H4 (cell line): ENCODE results near the gene PRRT2. TPM values are rescaled to one million over a fixed set of nuclear protein-coding genes. Genes with fewer than 3 reads are reported as not detected.

ENCODE experiments used
- DNase-seq: peaks from one replicate; pipeline ENCODE4 v3.0.0-alpha.2; 2015; ENCODE audit warnings: low spot score
- total RNA-seq: library from RNA; depleted of rRNA; stranded (reverse); fragments of >200 nt; shearing (Covaris generic); gene quantifications from 2 replicates; pipeline ENCODE4 v1.2.3, GENCODE V29; 2014

PRRT2 gene
- total RNA-seq, 1 experiment from 2014 or later: 1.0 TPM

DNA sequence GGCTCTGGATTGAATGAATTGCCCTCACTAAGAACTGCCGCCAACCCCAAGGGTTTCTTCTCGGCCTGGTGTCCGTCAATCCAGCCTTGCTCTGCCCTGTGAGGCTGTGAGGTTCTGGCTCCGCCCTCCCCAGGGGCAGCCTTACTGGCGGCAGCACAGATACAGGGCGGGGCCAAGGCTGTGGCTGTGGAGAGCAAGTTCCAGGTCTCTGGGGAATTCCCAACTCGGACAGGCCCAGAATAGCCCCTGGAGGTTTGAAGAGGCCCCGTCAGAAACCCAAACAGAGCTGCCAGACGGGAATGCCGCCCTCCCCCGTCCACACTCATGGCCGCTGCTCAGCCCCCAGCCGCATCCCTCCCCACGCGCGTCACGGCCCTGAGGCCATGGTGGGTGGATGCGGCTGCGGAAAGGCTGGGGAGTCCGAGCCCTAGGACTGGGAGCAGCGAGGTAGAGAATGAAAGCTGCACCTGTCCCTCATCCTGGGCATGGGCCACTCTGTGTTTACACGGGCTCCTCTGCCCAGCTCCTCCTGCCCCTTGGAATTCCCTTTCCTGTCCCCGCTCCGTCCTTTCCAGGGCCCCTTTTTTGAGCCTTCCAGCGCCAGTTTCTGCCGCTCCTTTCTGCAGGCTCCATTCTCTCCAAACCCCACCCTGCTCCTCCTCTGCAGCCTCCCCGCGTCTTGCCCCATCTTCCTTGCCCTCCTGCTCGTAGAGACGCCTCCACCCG, 660 bp upstream of the PRRT2 start:
- DNase-seq: peak; percentile 98

DNA sequence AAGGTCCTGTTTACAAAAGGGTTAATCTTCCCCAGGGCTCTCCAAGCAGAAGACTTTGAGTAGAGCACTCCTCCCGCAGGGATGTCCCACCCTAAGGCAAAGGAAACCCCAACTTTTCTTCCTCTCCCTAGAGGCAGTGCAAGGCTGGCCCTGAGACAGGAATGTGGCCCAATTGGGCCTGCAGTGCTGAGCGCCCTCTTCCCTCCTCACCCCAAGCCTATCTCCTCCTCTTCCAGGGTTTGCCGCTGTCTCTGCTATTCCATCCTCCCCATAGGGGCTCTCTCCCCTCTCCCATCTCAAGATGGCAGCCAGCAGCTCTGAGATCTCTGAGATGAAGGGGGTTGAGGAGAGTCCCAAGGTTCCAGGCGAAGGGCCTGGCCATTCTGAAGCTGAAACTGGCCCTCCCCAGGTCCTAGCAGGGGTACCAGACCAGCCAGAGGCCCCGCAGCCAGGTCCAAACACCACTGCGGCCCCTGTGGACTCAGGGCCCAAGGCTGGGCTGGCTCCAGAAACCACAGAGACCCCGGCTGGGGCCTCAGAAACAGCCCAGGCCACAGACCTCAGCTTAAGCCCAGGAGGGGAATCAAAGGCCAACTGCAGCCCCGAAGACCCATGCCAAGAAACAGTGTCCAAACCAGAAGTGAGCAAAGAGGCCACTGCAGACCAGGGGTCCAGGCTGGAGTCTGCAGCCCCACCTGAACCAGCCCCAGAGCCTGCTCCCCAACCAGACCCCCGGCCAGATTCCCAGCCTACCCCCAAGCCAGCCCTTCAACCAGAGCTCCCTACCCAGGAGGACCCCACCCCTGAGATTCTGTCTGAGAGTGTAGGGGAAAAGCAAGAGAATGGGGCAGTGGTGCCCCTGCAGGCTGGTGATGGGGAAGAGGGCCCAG, 1.0 kb downstream of the PRRT2 start:
- DNase-seq: no peak

DNA sequence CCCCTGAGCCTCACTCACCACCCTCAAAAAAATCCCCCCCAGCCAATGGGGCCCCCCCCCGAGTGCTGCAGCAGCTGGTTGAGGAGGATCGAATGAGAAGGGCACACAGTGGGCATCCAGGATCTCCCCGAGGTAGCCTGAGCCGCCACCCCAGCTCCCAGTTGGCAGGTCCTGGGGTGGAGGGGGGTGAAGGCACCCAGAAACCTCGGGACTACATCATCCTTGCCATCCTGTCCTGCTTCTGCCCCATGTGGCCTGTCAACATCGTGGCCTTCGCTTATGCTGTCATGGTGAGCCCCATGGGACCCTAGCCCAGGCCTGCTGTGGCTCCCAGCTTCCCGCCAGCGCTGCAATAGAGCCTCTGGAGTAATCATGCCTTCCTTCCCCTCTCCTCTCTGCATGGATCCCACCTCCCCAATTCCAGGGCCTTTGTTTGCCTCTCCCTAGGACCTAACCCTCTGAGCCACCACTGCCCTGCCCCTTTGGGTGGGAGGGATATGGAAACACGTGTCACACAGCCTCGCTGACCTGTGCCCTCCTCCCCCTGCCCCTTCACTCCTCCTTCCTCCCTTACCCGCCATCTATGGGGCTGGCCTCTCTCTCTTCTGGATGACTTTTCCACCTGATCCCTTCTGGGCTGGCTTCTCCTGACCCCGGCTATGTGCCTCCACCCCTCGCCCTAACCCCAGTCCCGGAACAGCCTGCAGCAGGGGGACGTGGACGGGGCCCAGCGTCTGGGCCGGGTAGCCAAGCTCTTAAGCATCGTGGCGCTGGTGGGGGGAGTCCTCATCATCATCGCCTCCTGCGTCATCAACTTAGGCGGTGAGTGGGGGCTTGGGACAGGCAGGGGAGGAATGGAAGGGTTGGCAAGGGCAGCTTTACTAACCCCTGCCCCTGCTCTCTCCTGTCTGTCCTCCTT, 1.9 kb downstream of the PRRT2 start:
- DNase-seq: no peak

DNA sequence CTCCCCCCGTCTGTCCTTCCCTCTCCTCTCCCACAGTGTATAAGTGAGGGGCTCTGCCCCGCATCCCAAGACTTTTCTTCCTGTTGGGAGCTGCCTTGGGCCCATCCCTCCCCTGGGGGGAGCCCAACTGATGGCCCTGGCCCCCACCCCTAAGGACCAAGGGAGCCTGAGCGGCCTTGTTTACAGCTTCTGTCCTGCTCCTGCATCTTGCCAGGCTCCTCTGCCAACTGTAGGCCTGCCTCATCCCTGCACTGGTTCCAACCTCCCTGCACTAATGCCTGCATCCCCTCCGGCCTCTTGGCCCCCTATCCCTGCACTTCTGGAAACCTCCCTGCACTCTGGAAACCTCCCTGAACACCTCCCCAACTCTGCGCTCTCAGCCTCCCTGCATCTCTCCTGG, 2.6 kb downstream of the PRRT2 start:
- DNase-seq: no peak

DNA sequence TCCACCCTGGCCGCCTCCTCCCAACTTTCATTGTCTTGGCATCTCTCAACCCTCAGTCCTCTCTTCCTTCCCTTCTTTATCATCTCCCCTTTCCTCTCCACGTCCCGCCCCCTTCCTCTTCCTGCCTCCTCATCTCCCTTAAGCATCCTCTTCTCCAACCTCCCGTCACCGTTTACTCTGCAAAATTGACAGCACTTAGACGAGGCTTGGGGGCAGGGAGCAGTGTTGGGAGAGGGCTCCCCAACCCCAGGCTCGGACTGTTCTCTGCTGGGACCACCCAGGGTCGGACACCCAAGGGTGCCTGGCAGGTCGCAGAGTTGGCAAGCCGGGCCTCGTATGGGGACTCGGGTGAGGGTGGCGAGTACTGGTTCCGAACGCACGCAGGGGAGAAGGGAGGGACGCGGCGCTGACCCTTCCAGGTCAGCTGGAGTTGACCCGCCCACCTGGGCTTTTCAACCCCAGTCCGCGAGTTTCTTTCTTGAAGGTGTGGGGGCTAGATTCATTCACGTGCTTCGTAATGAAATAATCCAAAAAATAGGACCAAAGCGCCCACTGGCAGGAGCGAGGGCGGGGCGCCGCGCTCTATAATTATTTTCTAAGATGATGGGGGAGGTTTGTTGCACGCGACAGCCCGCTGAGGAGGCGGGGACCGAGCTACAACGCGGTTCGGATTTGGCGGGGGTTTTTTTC, 3.2 kb downstream of the PRRT2 start:
- no peak for DNase-seq

DNA sequence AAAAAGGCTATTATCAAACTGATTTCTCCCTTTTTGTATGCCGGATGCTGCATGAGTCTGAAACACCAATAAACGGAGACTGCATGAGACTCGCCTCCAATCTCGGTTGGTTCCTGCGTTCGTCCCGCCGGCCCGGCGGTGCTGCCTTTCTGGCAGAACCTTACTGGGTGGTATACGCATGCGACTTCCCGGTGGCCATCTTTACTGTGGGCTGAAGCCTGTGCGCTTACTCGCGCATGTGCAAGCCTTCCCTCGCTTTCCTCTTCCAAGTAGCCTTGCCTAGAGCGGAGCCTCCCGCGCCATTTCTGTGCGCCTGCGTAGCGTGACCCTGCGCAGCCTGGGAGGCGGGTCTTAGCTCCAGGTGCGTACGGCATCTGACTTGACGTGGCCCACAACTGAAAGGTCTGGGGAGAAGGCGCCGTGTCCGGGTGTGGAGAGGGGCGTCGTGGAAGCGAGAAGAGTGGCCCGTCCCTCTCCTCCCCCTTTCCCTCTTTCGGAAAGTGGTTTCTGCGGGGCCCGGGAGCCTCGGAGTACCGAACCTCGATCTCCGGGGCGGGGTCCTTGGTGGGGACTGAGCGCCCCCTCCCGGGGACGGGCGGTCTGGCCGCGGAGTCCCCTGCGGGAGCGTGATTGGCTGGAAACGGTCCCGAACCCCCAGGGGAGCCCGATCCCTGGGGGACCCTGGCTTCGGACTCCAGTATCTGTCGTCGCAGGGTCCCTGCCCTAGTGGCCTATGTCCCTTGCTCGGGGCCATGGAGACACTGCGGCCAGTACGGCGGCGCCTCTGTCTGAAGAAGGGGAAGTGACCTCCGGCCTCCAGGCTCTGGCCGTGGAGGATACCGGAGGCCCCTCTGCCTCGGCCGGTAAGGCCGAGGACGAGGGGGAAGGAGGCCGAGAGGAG, 4.0 kb downstream of the PRRT2 start, which contains the start of gene PAGR1:
Gene PAGR1 (plus strand): TSS at position 360 of the 901 bp plus-strand sequence. CDS start 374 bp downstream, at position 734.
- peak; percentile 99 for DNase-seq

DNA sequence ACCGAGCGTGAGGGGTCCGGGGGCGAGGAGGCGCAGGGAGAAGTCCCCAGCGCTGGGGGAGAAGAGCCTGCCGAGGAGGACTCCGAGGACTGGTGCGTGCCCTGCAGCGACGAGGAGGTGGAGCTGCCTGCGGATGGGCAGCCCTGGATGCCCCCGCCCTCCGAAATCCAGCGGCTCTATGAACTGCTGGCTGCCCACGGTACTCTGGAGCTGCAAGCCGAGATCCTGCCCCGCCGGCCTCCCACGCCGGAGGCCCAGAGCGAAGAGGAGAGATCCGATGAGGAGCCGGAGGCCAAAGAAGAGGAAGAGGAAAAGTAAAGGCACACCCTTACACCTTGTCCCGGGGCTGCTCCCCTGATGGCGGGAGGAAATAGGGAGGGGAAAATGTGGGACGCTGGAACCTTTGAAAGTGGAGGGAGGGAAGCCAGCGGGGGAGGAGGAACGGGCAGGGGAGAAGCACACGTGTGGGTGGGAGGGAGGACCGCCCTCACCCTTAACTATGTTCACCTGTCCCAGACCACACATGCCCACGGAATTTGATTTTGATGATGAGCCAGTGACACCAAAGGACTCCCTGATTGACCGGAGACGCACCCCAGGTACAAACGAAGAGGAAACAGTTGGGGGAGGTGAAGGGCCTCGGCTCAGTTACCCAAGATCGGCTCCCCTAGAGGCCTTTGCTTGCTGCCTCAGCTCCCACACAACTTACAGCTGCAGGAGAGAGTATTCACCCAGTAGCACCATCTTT, 4.9 kb downstream of the PRRT2 start:
- DNase-seq: peak; percentile 51

DNA sequence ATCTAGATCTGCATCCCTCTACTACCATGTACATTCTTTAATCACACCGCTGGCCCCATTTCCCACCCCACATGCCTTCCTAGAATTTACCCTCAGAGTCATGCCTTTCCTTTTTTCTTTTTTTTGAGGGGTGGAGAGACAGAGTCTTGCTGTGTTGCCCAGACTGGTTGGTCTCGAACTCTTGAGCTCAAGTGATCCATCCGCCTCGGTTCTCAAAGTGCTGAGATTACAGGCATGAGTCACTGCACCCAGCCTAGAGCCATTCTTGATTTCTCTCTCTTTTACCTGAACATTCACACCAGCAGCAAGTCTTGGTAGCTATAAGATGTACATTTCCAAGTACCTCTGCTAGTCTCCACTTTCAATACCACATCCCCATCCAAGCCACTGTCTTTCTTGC, 6.1 kb downstream of the PRRT2 start:
- DNase-seq: no peak

DNA sequence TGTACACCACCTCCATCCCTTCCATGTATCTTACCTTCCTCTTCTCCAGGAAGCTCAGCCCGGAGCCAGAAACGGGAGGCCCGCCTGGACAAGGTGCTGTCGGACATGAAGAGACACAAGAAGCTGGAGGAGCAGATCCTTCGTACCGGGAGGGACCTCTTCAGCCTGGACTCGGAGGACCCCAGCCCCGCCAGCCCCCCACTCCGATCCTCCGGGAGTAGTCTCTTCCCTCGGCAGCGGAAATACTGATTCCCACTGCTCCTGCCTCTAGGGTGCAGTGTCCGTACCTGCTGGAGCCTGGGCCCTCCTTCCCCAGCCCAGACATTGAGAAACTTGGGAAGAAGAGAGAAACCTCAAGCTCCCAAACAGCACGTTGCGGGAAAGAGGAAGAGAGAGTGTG, 7.5 kb downstream of the PRRT2 start:
- DNase-seq: no peak

DNA sequence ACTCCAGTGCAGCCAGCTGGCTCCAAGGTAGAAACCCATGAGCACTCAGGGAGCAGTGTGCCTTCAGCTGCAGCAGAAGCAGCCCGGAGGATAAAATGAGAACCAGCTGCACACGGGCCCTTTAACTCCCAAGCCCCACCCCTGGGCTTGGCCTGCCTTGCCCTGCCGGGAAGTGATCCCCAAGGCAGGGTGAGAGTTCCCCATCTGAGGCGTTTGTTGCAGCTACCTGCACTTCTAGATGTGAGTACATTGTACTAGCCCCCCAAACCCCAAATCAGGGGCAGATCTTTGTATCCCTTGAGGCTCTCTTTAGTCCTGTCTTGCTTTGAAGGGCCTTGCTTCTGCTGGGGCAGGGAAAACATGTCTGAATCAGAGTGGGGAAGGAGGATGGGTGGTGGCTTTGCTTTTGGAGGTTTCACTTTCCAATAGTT, 8.3 kb downstream of the PRRT2 start, which contains the start of gene MVP:
Gene MVP (plus strand): TSS at position 192 of the 431 bp plus-strand sequence. CDS start 10,088 bp downstream, outside the sequence.
- peak; percentile 48 for DNase-seq

DNA sequence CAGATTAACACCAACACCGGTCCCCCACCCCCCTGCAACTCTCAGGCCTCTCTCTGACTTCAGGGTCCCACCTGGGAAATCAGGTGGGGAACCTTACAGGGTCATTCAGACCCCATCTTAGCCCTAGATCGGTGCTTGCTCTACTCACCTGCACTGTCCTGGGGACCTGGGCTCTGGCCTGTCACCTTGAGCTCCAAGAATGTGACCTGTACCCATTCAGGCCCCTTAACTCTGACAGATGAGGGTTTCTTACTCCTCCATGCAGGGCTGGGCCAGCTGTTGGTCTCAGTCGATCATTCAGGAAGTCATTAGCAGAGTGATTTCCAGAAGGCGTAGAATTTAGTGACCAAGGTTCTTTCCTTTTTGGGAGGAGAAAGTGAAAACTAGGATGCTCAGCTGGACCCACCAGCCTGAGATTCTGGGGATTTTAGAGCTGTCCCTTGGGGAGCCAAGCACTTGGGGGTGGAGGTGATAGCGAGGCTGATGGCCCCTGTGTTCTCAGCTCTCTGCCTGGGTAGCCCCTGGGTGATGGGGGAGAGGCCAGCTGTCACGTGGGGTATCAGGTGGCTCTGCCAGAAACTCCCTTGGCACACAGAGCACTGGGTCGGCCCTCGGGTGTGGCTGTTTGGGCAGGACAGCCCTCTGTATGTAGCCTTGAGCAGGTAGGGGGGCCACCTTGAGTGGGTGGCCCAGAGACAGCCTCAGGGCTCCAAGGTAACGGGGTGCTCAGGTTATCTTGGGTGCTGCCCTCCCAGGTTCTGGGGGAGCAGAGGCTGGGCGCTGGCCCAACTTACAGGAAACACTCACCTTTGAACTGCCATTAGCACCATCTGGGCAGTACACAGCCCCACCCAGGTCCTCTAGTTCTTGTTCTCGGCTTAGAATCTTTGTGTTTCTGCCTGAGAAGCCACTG, 9.0 kb downstream of the PRRT2 start:
- peak; percentile 56 for DNase-seq

DNA sequence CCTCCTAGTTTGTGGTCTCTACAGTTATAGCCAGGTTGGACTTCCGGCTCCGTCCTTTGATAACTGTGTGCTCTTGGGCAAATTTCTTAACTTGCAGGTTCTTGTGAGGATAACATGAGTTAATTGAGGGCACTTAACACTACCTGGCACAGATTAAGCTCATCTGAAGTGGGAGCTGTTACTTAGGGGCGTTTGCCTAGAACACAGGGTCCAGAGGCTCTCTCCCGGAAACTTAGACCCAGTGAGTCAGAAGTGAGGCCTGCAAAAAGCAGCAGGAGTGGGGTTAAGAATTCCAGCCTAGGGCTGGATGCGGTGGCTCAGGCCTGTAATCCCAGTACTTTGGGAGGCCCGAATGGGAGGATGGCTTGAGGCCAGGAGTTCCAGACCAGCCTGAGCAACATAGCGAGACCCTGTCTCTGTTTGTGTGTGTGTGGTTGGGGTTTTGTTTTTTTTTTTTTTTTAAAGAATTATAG, 9.7 kb downstream of the PRRT2 start:
- peak; percentile 57 for DNase-seq

DNA sequence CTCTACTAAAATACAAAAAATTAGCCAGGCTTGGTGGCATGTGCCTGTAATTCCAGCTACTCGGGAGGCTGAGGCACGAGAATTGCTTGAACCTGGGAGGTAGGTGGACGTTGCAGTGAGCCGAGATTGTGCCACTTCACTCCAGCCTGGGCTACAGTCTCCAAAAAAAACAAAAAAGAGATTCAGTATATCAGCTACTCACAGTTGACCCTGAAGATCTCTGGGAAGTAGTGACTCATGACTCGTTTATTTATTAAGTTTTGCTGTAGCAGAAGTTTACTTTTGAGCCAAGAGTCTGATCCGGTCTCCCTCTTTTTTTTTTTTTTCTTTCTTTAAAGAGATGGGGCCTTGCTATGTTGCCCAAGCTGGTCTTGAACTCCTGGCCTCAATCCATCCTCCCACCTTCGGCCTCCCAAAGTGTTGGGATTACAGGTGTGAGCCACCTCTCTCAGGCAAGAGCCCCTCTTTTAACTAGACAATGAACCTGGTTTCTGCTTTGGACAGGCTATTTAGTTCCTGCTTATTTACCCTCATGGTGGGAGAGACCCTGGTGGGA, 12.7 kb downstream of the PRRT2 start:
- peak; percentile 80 for DNase-seq

DNA sequence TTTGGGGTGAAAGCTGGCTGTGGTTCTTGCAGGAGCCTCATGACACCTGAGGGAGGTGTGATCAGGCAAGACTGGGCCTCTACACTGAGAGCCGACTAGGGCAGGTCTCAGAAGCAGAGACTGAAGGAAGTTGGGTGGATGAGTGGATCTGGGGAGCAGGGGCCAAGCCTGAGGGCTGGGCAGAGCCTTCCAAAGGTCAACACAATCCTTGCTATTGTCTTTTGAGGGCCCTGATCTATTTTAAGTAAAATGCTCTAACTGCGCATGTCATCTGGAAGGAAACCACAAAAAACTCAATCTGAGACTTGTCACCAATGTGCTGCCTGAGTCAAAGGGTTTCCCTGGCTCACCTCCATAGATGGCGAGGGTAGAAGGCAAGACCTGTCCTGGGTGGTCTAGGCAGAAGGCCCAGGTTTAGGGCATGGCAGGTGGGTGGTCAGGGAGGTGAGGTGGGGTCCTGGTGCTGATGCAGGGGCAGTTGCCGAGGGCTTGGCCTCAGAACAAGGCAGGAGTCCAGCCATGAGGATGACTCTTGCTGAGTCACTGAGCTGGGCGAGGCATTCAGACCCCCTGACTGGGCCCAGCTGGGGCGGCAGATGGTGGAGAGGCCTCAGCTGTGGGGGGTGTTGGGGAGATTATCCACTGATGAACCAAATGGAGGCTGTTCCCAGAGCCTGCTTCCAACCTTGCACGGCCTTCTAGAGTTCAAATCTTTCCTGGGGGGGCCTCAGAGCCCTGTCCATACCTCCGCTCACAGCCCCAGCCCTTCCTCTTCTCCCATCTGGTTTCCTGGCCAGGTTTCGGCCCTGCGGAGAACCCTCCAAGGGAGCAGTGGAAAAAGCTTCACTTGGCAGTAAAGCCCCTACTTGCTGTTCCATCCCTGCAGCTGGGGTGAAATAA, 13.4 kb downstream of the PRRT2 start:
- peak; percentile 64 for DNase-seq

DNA sequence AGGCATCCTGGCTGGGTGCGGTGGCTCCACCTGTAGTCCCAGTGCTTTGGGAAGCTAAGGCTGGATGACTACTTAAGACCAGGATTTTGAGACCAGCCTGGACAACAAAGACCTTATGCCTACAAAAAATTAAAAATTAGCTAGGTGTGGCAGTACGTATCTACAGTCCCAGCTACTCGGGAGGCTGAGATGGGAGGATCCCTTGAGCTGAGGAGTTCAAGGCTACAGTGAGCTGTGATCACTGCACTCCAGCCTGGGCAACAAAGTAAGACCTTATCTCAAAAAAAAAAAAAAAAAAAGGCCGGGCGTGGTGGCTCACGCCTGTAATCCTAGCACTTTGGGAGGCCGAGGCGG, 14.3 kb downstream of the PRRT2 start:
- no peak for DNase-seq

DNA sequence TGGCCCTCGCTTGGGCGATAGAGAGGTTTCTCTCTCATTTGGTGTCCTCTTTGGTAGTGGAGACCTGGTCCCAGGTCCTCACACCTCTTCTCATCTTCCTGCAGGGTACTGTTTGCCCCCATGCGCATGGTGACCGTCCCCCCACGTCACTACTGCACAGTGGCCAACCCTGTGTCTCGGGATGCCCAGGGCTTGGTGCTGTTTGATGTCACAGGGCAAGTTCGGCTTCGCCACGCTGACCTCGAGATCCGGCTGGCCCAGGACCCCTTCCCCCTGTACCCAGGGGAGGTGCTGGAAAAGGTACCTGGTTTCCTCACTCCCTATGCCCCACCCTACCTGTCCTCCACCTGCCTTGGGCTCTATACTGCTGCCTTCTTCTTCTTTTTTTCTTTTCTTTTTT, 18.8 kb downstream of the PRRT2 start:
- DNase-seq: no peak

DNA sequence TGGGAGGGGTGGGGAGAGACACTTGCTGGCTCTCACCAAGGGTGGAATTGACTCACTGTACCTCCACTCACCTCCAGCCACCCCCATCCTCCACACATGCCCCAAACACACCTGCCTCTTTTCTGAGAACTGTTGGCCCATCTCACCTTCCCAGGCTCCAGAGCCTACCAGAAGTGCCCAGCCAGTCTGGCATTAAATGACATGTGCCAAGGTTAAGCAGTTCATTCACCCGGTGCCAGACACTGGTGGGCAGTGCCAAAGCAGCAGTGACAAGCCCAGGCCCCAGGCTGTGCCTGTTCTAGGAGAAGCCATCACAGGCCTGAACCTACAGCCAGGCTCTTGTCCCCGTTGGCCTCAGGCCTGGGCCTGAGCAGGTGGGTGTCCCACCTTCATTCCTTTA, 19.5 kb downstream of the PRRT2 start:
- DNase-seq: no peak
